ENCODE results near the gene RBM14.
"Not testable (repeated sequence)": the region's sequence is repeated elsewhere in the genome, so short reads cannot be mapped to it uniquely, and the experiment has no call there.

The RBM14 gene

DNA sequence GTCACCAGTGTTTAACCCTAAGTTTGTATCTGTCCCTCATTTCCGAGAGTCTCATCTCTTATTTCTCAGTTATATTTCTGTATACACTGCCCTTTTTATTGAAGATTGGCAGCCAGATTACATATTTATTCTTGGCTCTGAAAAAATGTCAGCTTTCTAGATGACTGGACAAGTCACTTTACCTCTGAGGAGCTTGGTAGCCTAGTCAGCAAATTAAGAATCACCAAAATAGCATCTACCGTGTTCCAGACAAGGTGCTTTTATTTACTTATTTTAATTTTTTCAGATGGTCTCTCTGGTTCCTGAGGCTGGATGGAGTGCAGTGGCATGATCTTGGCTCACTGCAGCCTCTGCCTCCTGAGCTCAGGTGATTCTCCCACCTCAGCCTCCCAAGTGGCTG is 16.5 kb downstream of the RBM14 start:
- no peak for DNase-seq (ENCODE audit: low read depth in 2 of 2)

DNA sequence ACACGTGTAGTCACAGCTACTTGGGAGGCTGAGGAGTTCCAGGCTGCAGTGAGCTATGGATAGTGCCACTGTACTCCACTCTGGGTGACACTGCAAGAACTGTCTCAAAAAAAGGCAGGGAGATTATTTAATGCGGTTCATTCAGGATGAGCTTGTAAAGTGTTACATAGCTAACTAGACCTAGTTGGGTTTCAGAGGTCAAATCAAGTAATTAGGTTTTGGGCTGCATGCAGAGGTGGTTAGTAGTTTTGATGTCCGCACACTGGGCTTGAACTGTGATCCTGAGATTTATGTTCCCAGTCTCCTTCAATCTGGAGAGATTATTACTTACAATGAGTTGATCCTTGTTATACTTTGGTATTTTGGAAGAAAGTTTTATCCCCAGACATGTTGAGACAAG is 20.0 kb downstream of the RBM14 start:
- no peak for DNase-seq (ENCODE audit: low read depth in 2 of 2)

DNA sequence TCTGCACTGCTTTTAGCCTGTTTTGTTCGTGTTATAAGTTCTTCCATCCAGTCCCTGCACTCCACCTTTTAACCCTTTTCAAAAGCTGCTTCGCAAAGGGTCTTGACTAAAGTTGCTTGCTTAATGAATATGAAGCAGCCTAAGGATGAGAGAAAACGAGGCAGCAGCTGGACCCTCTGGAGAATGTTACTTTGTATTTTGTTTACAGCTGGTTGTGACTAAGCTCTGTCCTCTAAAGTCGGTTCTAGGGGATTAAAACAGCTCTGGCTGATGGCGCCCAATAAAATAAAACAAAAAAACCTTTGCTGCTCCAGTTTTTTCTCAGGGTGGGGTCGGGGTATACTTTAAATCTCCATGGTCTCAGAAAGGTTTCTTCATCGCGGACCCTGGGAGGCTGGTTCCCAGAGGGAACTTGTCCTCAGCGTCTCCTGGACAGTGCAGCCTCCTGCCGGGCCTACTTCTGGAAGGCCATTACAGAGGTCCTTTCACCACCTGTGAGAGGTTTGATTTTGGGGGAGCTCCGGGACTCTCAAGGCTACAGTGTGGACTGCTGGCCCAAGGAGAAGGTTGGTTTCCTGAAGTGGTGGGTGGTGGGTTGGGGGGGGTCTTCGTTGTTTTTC is 21.2 kb downstream of the RBM14 start:
- no peak for DNase-seq (ENCODE audit: low read depth in 2 of 2)

DNA sequence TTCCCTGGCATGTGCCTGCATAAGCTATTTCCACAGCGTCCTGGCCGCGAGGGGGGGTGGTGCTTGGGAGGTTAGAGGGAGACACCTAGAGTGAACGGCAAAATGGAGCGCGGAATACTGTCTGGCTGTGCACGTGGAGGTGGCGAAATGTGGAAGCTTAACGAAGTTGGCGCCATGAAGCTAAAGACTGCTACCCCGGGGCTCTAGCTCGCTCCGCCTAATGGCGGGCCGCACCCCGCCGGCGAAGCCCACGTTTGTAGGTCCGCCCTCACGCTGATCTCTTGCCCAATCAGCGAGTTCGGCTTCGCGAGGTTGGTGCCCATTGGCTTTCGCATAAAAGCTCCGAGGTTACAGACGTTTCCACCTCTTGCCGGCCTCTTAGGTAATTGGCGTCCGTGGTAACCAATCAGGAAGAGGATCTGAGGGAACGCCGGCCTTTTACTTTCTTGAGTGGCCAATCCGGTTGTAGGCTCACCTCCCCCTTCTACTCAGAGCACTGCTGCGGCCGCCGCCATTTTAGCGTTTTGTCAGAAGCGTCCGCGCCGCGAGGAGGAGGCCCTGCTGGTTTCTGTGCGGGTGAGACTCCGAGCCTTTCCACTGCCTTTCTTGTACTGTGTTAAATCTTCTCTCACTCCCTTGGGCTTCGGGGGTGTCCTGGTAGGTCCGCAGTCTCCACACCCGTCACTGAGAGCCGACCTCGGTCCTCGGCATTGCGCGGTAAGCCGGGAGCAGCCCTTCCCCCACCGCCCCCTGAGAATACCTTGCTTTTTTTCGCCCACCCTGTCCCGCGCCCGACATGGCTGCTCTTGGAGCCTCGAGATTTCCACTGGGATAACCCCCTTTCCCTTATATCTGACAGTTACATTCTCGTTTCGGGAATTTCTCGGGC is 22.0 kb downstream of the RBM14 start, which contains the start of gene RBM4:
TSS of gene RBM4 (plus strand) at position 527 of the 889 bp plus-strand sequence. CDS start 1,009 bp downstream, outside the sequence.
- DNase-seq (ENCODE audit: low read depth in 2 of 2): peak; percentile 87 to 89

DNA sequence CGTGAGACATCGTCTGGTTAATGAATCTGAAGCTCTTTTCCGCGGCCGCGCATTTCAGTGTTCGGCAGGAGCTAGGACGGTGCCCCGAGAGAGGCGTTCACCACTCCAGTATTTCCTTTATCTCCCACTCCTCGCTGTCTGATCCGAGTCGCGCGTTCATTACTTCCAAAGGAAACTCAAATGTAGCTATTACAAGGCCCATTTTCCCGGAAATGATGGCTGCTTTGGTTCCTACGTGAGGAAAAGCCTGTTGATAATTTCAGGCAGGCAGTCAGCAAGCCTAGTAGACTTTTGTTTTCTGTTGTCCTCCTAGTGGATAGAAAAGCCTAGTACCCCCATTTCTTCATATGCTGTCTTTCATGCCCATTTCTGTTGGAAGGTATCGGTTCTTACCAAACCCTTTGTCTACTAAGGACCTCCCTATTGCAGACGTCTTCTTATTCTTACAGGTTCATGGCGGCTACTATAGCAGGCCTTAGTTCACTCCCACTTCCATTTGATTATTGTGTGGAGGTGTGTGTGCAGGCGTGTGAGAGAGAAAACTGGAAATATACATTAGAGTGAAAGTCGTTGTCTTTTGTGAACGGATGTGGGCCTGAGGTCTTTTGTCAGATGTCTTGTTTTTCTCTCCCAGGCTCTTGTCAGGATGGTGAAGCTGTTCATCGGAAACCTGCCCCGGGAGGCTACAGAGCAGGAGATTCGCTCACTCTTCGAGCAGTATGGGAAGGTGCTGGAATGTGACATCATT is 22.8 kb downstream of the RBM14 start:
- no peak for DNase-seq (ENCODE audit: low read depth in 2 of 2)

DNA sequence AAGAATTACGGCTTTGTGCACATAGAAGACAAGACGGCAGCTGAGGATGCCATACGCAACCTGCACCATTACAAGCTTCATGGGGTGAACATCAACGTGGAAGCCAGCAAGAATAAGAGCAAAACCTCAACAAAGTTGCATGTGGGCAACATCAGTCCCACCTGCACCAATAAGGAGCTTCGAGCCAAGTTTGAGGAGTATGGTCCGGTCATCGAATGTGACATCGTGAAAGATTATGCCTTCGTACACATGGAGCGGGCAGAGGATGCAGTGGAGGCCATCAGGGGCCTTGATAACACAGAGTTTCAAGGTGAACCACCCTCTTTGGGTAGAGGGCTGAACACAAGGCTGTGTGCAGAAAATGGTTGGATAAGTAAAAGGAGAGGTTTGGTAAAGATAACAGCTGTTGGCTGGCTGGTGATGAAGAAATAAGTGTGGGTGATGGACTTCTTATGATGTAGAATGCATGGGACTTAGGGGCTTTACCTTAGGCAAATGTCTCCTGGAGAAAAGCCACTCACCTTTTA is 23.4 kb downstream of the RBM14 start:
- DNase-seq (ENCODE audit: low read depth in 2 of 2): not testable (repeated sequence)

DNA sequence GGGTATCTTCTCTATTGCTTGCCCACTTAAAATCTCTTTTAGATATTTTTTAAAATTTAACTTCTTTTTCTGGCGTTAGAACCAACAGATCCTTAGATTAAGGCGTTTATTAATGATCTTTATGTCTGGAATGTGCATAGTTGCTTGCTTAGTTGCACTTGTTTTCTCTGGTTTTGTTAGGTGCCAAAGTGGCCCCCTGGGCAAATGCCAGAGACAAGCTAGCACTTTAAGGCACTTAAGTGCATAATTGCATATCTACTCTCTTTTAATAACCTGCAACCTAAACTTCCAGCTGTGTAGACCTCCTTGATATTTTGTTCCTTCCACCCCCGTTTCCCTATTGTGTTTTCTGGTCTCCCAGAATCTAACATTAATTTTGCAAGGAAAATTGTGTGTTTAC is 25.4 kb downstream of the RBM14 start:
- no peak for DNase-seq (ENCODE audit: low read depth in 2 of 2)

DNA sequence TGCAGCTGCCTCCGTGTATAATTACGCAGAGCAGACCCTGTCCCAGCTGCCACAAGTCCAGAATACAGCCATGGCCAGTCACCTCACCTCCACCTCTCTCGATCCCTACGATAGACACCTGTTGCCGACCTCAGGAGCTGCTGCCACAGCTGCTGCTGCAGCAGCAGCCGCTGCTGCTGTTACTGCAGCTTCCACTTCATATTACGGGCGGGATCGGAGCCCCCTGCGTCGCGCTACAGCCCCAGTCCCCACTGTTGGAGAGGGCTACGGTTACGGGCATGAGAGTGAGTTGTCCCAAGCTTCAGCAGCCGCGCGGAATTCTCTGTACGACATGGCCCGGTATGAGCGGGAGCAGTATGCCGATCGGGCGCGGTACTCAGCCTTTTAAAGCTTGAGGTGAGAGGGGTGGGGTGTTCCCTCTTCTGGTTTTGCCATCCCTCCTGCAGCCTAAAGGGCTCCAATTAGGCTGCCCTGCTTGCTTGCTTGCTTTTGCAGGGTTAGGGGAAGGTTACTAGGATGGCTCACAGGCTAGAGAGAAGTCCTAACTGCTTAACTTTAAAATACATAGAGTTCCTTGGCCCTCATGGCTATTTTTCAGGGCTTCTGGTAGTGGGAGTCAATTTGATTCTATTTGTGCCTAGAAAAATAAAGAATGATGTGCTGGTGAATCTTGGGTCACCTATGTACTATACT is 27.5 kb downstream of the RBM14 start:
- no peak for DNase-seq (ENCODE audit: low read depth in 2 of 2)

DNA sequence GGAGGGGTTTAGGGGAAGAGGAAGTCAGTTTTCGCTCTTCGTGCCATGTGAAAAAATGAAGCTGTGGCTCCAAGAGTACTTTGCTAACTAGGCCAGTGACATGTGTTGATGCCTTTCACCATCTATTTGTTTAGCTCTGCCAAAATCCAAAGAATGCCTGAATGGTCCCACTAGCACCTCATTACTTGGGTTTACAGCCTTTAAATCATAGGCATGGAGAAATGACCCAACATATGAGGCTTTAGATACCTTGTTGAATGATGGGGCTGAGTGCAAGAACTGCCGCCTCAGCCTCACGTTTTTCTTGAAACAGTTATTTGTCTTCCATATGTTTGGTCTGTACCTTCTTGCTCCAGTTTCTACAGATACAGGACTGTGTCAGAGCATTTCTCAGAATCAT is 30.4 kb downstream of the RBM14 start:
- DNase-seq (ENCODE audit: low read depth in 2 of 2): no peak

DNA sequence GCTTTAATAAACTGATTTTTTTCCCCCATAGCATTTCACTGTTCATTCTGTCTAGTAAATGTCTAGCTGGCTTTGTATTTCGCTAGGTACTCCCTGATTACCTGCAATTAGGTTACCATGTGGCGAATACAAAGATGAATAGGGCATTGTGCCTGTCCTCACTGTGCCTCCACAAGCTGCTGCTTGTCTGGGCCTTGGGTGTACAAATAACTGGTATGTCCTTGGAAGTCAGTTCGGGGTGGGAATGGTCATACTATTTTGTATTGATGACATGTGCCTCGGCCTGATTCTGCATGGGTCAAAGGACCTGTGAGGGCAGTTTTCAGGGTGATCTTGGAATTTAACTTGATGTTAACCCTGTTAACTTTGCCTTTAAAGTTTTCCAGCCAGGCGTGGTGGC is 33.5 kb downstream of the RBM14 start:
- DNase-seq (ENCODE audit: low read depth in 2 of 2): no peak

DNA sequence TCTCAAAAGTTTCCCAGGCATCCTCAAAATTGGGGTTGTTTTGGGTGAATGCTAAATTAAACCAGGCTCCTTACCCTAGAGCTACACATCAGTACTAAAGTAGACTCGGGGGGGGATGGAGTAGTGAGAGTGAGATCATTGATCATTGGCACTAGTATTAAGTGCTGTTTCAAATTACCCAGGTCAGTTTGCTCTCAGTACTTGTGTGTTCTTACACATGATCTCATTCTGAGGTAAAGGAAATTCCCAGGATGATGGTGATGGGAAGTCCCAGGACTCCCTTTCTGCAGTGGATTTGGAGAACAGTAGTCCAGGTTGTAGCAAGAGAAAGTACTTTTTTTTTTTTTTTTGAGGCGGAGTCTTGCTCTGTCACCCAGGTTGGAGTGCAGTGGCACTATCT is 34.6 kb downstream of the RBM14 start:
- DNase-seq (ENCODE audit: low read depth in 2 of 2): no peak

DNA sequence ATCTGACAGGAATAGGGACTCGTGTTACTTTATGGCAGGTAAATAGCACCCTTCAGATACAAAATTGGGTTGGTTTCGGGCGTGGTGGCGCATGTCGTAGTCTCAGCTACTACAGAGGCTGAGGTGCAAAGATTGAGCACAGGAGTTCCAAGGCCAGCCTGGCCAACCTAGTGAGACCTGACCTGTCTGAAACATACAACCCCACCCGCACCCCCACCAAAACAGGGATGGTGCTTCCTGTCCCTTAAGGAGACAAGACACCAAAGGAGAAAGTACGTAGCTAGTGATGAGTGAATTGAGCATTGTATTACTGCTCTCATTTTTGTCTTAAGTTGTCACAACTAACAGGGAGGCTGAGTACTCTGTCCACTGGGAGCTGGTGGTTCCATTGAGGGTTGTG is 36.2 kb downstream of the RBM14 start:
- DNase-seq (ENCODE audit: low read depth in 2 of 2): no peak

DNA sequence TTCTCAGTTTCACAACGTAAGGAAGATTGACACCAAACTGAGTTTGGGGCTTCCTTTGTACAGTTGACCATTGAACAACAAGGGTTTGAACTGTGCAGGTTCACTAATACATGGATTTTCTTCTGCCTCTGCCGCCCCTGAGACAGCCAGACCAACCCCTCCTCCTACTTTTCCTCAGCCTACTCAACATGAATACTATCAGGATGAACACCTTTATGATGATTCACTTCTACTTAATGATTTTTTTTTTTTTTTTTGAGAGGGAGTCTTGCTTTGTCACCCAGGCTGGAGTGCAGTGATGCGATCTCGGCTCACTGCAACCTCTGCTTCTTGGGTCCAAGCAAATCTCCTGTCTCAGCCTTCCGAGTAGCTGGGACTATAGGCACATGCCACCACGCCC is 36.7 kb downstream of the RBM14 start:
- no peak for DNase-seq (ENCODE audit: low read depth in 2 of 2)

DNA sequence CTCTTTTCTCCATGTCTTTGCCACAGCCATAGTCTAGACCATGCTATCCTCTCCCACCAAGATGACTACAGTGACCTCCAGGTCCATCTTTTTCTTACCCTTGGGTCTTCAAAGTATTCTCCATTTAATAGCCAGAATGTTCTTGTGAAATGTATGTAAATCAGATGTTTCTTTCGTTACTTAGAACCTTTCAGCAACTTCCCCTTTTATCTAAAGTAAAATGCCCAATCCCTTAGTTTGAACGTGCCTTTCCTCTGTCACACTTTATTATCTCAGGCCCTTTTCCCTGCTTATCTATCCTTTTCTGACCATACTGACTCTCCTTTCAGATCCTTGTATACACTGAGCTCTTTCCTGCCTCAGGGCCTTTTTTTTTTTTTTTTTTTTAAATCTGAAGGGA is 43.3 kb downstream of the RBM14 start:
- no peak for DNase-seq (ENCODE audit: low read depth in 2 of 2)

DNA sequence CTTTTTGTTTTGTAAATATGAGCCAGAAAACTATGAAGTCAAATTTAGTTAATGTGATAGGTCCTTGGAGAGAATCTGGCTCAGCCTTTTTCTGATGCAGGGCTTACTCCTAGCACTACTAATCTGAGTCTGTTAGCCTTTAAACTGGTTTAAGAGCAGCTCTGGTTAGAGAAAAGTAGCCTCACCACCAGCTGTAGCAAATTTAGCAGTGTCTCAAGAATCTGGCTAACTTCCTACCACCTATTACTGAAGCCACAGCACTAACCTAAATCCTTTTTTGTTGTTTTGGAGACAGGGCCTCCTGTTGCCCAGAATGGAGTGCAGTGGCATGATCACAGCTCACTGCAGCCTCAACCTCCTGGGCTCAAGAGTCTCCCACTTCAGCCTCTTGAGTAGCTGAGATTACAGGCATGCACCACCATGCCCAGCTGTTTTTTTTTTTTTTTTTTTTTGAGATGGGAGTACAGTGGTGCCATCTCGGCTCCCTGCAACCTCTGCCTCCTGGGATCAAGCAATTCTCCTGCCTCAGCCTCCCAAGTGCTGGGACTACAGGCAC is 47.4 kb downstream of the RBM14 start:
- no peak for DNase-seq (ENCODE audit: low read depth in 2 of 2)

DNA sequence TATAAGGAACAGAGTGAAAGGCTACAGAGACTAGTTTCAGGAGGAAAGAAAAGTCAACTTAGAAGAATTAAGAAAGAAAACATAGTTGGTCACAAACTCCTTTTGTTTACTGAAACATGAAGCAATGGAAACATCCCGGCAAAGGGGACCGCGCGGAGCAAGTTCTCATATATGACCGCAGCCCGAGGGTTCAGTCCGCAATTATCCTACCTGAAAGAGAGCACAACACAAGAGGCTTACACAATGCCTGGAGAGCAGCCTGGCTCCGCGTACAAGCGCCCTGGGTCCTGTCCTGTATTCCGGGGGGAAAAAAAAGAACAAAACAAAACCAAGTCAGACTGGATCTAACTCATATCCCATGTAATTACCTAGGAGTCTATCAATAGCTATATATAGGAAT is 48.9 kb downstream of the RBM14 start:
- DNase-seq (ENCODE audit: low read depth in 2 of 2): no peak

DNA sequence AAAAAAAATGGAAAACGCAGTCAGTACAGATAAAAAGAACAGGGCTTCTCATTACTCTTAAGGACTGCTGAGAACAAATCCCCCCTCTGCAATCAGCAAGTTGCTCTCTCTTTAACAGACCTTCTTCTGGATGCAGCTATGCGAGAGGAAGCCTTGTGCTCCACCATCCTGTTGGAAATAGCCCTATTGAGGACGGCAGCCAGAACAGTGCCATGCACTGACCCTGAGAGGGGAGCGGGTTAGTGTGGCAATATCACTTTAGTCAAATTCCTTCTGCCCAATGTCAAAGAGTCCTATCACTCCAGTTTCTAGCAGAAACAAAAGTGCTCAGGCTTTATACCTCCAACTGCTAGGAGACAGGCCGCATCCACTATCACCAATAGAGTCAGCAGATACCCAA is 54.4 kb downstream of the RBM14 start:
- DNase-seq (ENCODE audit: low read depth in 2 of 2): no peak

DNA sequence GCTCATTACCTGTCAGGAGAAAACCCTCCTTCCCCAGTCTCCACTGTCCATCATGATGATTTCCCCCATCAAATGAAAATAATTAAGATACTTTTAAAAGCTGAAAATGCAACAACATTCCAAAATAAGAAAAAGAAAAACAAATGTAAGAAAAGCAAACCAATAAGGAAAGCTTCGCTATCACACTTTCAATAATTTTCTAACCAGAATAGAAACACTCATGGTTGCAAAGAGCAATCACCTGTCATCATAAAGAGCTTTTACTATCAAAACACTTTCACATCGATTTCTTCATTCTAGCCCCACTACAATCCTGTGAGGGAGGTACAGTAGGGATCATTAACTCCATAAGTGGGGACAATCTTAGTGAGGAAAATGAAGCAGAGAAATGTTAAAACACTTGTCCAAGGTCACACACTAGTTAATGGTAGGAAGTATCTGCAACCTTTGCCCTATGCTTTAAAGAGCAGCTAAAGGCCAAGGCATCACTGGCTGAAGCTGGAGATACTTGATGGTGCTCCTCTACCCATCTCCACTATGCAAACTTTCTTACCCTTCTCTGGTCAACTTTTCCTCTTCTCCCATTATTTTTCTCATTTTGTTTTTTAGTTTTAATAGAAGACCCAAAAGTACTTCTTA is 58.7 kb downstream of the RBM14 start:
- DNase-seq (ENCODE audit: low read depth in 2 of 2): no peak

DNA sequence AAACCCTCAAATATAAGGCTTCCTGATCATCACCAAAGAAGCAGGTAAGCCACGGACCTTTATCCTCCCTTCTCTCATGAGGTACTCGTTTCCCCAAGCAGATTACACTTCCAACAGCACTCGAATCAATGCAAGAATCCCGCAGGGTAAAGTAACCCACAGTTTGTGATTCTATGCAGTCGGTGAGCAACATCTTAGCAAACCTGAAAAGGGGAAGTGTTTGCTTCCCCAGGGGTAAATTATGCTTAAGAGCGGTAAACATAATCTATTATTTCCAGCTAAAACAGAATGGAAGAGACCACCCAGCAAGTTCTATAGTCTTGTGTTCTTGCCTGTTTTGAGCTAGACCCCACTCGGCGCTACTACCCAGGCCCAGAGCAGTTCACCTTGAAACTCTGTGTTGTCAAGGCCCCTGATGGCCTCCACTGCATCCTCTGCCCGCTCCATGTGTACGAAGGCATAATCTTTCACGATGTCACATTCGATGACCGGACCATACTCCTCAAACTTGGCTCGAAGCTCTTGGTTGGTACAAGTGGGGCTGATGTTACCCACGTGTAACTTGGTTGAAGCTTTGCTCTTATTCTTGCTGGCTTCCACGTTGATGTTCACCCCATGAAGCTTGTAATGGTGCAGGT is 60.0 kb downstream of the RBM14 start:
- no peak for DNase-seq (ENCODE audit: low read depth in 2 of 2)

Data from stimulated activated CD8-positive, alpha-beta memory T cell treated with anti-CD3 and anti-CD28 coated beads, Interleukin-7, amount 100 ng/mL, for 1 hour (primary cell).